ENCODE results near the gene ANKRD34A.

DNA sequence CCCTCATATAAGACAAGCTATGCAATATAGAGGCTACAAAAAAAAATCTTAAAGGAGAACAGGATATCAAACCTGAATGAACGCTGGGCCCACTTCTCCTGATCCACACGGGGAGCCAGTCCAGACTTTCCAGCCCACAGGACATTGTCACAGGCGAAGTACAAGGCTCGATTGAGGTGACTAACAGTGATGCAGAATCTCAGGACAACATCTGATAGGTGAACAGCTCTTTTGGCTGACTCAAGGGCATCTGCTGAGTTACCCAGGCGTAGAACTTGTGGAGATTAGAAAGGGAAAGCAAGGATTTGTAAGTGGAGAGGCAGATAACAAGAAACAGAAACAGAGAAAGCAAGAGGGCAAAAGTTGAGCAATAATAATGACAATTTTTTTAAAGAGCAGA is 47.6 kb downstream of the ANKRD34A start:
- TF ChIP-seq CTCF (IDR thresholded peaks at IDR 0.05; ENCODE audit: low read length), result no peak
- no peak for TF ChIP-seq EZH2 (optimal IDR thresholded peaks at IDR 0.05; ENCODE audit: low read depth, low read length)

Measured in MM.1S (cell line).